Smooth muscle cell of the pulmonary artery (primary cell): ENCODE measurements around the gene MS4A1. TPM values are rescaled to one million over a fixed set of nuclear protein-coding genes. Genes with fewer than 3 reads are reported as not detected.

ENCODE experiments used
- total RNA-seq: library from RNA; depleted of rRNA; stranded (reverse); fragments of >200 nt; gene quantifications from 2 replicates; pipeline ENCODE4 v1.2.3, GENCODE V29; 2014

Gene MS4A1
- total RNA-seq, result not detected in 2 replicates

DNA sequence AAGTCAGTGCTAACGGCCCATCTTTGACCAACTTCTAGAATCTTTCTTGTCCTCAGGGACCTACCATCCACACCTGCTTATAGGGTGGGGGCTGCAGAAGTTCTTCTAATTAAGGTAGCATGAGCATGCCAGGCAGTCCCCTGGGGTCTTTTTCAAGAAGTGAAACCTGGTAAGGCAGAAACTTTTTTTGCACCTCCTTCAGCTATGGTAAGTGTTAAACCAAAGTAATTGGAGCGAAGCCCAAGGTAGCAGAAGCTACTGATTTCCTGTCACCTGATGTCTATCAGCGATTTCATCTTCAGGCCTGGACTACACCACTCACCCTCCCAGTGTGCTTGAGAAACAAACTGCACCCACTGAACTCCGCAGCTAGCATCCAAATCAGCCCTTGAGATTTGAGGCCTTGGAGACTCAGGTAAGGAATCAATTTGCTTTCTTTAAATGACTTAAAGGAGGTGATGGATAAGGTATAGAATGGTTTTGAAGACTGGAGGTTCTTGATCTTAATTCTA lies at the start of gene MS4A1:
TSS of gene MS4A1 (plus strand) at position 317 of the 512 bp plus-strand sequence. CDS start 6,528 bp downstream, outside the sequence.

DNA sequence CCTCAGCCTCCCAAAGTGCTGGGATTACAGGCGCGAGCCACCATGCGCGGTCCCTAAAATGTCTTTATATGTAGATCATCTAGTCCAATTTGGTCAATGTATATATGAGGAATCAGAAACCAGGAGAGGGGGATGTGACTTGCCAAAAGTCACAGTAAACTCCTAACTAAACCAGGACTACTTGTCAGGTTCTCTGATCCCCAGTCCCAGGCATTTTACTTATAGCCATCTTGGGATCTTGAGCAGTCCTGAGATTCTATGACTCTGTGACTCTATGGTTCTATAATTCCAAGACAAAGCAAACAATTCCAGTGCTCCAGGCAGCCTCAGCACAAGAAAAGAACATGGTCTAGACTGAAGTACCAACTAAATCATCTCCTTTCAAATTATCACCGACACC lies 26.4 kb upstream of the MS4A1 start, which contains the start of gene MS4A5:
TSS of gene MS4A5 (plus strand) at position 301 of the 400 bp plus-strand sequence. CDS start 103 bp downstream, outside the sequence.

GRCh38 chr11:60492488-60493009 lies 36.9 kb downstream of the MS4A1 start, which contains the start of gene MS4A12:
MS4A12 (plus strand) TSS chr11:60492778; CDS start chr11:60497319, 4,541 bp downstream.

DNA sequence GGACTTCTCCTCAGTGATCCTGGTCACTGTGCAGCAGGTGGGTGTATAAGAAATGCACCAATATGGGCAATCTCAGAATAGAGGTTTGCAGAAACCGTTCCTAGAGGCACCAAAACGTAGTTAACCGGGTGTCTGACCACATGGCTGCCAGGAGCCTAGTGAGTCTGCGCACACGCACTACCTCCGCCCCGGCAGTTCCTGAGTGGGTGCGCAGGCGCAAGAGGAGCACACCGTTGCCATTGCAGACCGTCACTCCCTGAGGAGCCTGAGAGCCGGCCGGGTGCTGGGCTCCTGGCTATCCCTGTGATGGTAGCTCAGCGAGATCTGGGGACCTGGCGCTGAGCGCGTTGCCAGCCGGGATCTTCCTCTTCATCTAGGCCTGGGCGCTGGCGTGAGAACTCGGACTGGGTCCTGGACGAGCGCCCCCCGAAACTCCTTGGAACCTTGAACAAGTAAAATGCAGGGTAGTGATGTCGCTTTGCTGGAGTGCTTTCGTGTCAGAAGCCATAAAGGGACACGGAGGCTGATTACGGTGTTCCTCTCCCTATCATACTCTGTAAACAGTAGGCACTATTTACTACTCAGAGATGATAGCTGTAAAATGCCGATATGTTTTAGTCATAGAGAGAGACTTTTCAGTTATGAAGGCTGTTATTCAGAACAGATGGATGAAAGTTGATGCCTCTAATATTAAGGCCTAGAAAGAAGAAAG lies 59.7 kb downstream of the MS4A1 start, which contains the start of gene MS4A13:
TSS of gene MS4A13 (plus strand) at position 249 of the 712 bp plus-strand sequence. CDS start 2,692 bp downstream, outside the sequence.

Other genes starting within 250 kb of the MS4A1 start
- gene MS4A4E, start 212.7 kb upstream of the MS4A1 start, total RNA-seq, result not detected in 2 replicates
- gene MS4A4A, start 175.2 kb upstream of the MS4A1 start, total RNA-seq, result not detected in 2 replicates
- gene MS4A6E, start 128.6 kb upstream of the MS4A1 start, total RNA-seq, result not detected in 2 replicates
- not detected in 2 replicates for gene MS4A7, start 77.3 kb upstream of the MS4A1 start, total RNA-seq
- gene MS4A14, start 59.4 kb upstream of the MS4A1 start, total RNA-seq, result not detected in 2 replicates
- not detected in 2 replicates for gene MS4A5, start 26.3 kb upstream of the MS4A1 start, total RNA-seq
- not detected in 2 replicates for gene MS4A12, start 36.9 kb downstream of the MS4A1 start, total RNA-seq
- not detected in 2 replicates for gene MS4A13, start 59.5 kb downstream of the MS4A1 start, total RNA-seq
- not detected in 2 replicates for gene MS4A8, start 243.8 kb downstream of the MS4A1 start, total RNA-seq